ENCODE results near the gene CNBP. TPM values are rescaled to one million over a fixed set of nuclear protein-coding genes. Genes with fewer than 3 reads are reported as not detected.

CNBP gene
- total and polyA plus RNA-seq, 2 of the 13 experiments (the other 11 are each of a cell fraction or from before 2014, with no cell fraction given), result 282 to 354 TPM

GRCh38 chr3:129224984-129225393 is 41.3 kb upstream of the CNBP start (continued):
- no peak for TF ChIP-seq PCBP2 (optimal IDR thresholded peaks at IDR 0.05; ENCODE audit: low read depth, low read length, poor library complexity, severe bottlenecking)
- TF ChIP-seq CREM (IDR thresholded peaks at IDR 0.05), result peak; percentile 41; the same call in 1 of the 2 replicates
- TF ChIP-seq CREM (CRISPR knock-in tag; IDR thresholded peaks at IDR 0.05), result no peak
- no peak for TF ChIP-seq SSRP1 (CRISPR knock-in tag; IDR thresholded peaks at IDR 0.05)
- peak; percentile 53; the same call in 1 of the 2 replicates for TF ChIP-seq NR2F2 (IDR thresholded peaks at IDR 0.05; ENCODE audit: borderline replicate concordance, low read depth)
- TF ChIP-seq, protein P1, sequence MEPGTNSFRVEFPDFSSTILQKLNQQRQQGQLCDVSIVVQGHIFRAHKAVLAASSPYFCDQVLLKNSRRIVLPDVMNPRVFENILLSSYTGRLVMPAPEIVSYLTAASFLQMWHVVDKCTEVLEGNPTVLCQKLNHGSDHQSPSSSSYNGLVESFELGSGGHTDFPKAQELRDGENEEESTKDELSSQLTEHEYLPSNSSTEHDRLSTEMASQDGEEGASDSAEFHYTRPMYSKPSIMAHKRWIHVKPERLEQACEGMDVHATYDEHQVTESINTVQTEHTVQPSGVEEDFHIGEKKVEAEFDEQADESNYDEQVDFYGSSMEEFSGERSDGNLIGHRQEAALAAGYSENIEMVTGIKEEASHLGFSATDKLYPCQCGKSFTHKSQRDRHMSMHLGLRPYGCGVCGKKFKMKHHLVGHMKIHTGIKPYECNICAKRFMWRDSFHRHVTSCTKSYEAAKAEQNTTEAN (CRISPR knock-in tag; conservative IDR thresholded peaks at IDR 0.05), result no peak
- TF ChIP-seq ZNF460 (CRISPR knock-in tag; IDR thresholded peaks at IDR 0.05; ENCODE audit: borderline replicate concordance), result no peak
- no peak for TF ChIP-seq ZNF850 (CRISPR knock-in tag; conservative IDR thresholded peaks at IDR 0.05)
- no peak for TF ChIP-seq ZSCAN12 (CRISPR knock-in tag; IDR thresholded peaks at IDR 0.05)
- peak; percentile 78 for TF ChIP-seq POLR2G (IDR thresholded peaks at IDR 0.05; ENCODE audit: low read depth, low read length)
- TF ChIP-seq IRX3 (CRISPR knock-in tag; IDR thresholded peaks at IDR 0.05; ENCODE audit: borderline replicate concordance, low read depth), result no peak
- no peak for TF ChIP-seq ZNF766 (CRISPR knock-in tag; IDR thresholded peaks at IDR 0.05; ENCODE audit: borderline replicate concordance)
- TF ChIP-seq PHF8 (CRISPR knock-in tag; IDR thresholded peaks at IDR 0.05), result peak; percentile 48
- TF ChIP-seq ZNF737 (CRISPR knock-in tag; IDR thresholded peaks at IDR 0.05; ENCODE audit: borderline replicate concordance), result no peak
- TF ChIP-seq ZNF773 (CRISPR knock-in tag; IDR thresholded peaks at IDR 0.05; ENCODE audit: borderline replicate concordance), result no peak
- no peak for TF ChIP-seq TCF7 (IDR thresholded peaks at IDR 0.05; ENCODE audit: low read depth)
- no peak for TF ChIP-seq SMARCE1 (IDR thresholded peaks at IDR 0.05; ENCODE audit: borderline replicate concordance)
- peak; percentile 46 for TF ChIP-seq ZNF18 (CRISPR knock-in tag; IDR thresholded peaks at IDR 0.05; ENCODE audit: insufficient replicate concordance)
- TF ChIP-seq ZNF644 (CRISPR knock-in tag; IDR thresholded peaks at IDR 0.05; ENCODE audit: low read depth), result peak; percentile 60; the same call in 1 of the 2 replicates
- peak; percentile 56 for TF ChIP-seq TAF1 (CRISPR knock-in tag; IDR thresholded peaks at IDR 0.05)
- TF ChIP-seq NRL (CRISPR knock-in tag; IDR thresholded peaks at IDR 0.05; ENCODE audit: borderline replicate concordance), result no peak
- TF ChIP-seq NR3C1 (CRISPR knock-in tag; IDR thresholded peaks at IDR 0.05), result no peak
- TF ChIP-seq ZNF768 (CRISPR knock-in tag; IDR thresholded peaks at IDR 0.05), result 0 out of 2 replicates have a peak, but pooled peaks have one; percentile 24
- TF ChIP-seq HINFP (CRISPR knock-in tag; IDR thresholded peaks at IDR 0.05; ENCODE audit: low read depth), result no peak; the same call in 1 of the 2 replicates
- no peak for TF ChIP-seq ZNF619 (CRISPR knock-in tag; IDR thresholded peaks at IDR 0.05)
- TF ChIP-seq ATF7 (IDR thresholded peaks at IDR 0.05), result no peak
- no peak for TF ChIP-seq ATF7 (CRISPR knock-in tag; IDR thresholded peaks at IDR 0.05)
- no peak for TF ChIP-seq MYNN (CRISPR knock-in tag; IDR thresholded peaks at IDR 0.05; ENCODE audit: low read depth)
- TF ChIP-seq HHEX (CRISPR knock-in tag; IDR thresholded peaks at IDR 0.05), result no peak
- TF ChIP-seq PAWR (CRISPR knock-in tag; IDR thresholded peaks at IDR 0.05; ENCODE audit: borderline replicate concordance), result no peak
- no peak for TF ChIP-seq ZNF703 (CRISPR knock-in tag; IDR thresholded peaks at IDR 0.05; ENCODE audit: borderline replicate concordance)

All from HepG2 (cell line).